Aorta (tissue), 5 donors: Measurements from ENCODE around the gene DOK1. TPM values are rescaled to one million over a fixed set of nuclear protein-coding genes. Genes with fewer than 3 reads are reported as not detected.

ENCODE experiments used
- ATAC-seq: fragments of 200-7000 bp; cut with Tn5 transposase; one replicate; pipeline ENCODE4 v1.9.1; 2022; ENCODE audit warnings: moderate library complexity; ENCODE audit not compliant: low FRiP score
- DNase-seq, 2 donors: peaks; one replicate each; pipeline ENCODE4 v3.0.0-alpha.2; 2020
- H3K27ac ChIP-seq, 2 donors: one replicate each; pipeline ENCODE4 v1.5.1; 2013; ENCODE audit warnings: low read length in 2 of 2, mild to moderate bottlenecking in 2 of 2, moderate library complexity in 2 of 2, control low read depth in 1 of 2, inconsistent platforms in 1 of 2, low read depth in 1 of 2
- H3K27me3 ChIP-seq, 2 donors: one replicate each; pipeline ENCODE4 v1.6.1; 2013; ENCODE audit warnings: control low read depth in 1 of 2, low read length in 1 of 2, mild to moderate bottlenecking in 1 of 2, moderate library complexity in 1 of 2; ENCODE audit not compliant: insufficient read depth in 2 of 2, control insufficient read depth in 1 of 2
- H3K36me3 ChIP-seq, 2 donors: one replicate each; pipeline ENCODE4 v1.6.1; 2013; ENCODE audit warnings: control low read depth in 1 of 2, low read length in 1 of 2, mild to moderate bottlenecking in 1 of 2; ENCODE audit not compliant: insufficient read depth in 2 of 2, control insufficient read depth in 1 of 2
- H3K4me1 ChIP-seq, 2 donors: one replicate each; pipeline ENCODE4 v1.6.1; 2013; ENCODE audit warnings: low read length in 2 of 2, control low read depth in 1 of 2, mild to moderate bottlenecking in 1 of 2, moderate library complexity in 1 of 2; ENCODE audit not compliant: insufficient read depth in 2 of 2, control insufficient read depth in 1 of 2
- H3K4me3 ChIP-seq, 2 donors: one replicate each; pipeline ENCODE4 v1.5.1; 2013; ENCODE audit warnings: low read length in 2 of 2, control low read depth in 1 of 2, mild to moderate bottlenecking in 1 of 2
- H3K9me3 ChIP-seq: one replicate; pipeline ENCODE4 v1.6.1; 2013; ENCODE audit warnings: mild to moderate bottlenecking, low read length; ENCODE audit not compliant: control insufficient read depth
- WGBS, 2 donors: extraction: QIAGEN DNeasy Blood & Tissue Kit; methylation state at CpG; one replicate each; pipeline ENCODE4 v1.1.7; 2013; 5-methylcytosine and 5-hydroxymethylcytosine counted together
- intact Hi-C, 2 donors: fragments of 100-400 bp; cut with DNase I; formaldehyde crosslinking; loops; one replicate each; pipeline versions ENCODE4 v1.14.2 to v1.15.0; 2022
- polyA plus RNA-seq, 2 donors: library from polyadenylated mRNA; stranded (reverse); fragments of 200-250 nt; gene quantifications; one replicate each; pipeline ENCODE4 v1.2.3, GENCODE V29; 2013
- total RNA-seq, 2 donors: library from RNA; stranded (reverse); fragmentation: NEBNext Ultra II Directional; extraction: Animal tissue kit (Norgen Biotek cat#: 25700); gene quantifications; one replicate each; pipeline ENCODE4 v1.2.1, GENCODE V29; 2021
- donor health status: healthy with polysubstance abuse.
- donor health status: Bipolar disorder and iron deficiency.
- donor health status: DM: no; HTN: no; CAD: no.
- donor health status: DM: no; HTN: no; CAD: no.
- donor health status: DM: yes; HTN: yes; CAD: no.

Gene DOK1
- total and polyA plus RNA-seq, 4 donors = 14.9 to 19.6 (median 17.3) TPM

DNA sequence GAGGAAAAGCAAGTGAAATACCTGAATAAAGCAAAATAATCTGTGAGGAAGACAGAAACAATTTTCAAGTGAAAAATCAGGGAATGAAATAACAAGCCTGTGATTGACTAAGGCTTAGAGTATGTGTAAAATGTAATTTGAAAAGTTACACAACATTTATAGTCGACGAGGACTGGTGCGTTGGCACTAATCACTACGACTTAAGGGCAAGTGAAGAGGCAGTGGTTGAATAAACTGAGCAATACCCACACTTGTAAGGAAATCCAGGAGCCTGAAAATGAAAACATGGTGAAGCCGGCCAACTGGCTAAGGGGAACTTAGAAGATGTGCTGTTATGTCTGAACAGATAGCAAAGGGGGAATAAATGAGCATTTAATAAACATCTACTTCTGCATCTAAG, 13.4 kb downstream of the DOK1 start:
- no peaks in the 10 kb centered on the region for H3K27me3 ChIP-seq
- H3K4me3 ChIP-seq = no peak overlapping the region
- intact Hi-C loops = no loop called here
- no peaks in the 10 kb centered on the region for H3K9me3 ChIP-seq
- ATAC-seq = no peak
- WGBS, 2 donors = 46 to 52% methylated on average over 5 of the region's 5 CpGs
- H3K27ac ChIP-seq = no peak overlapping the region
- DNase-seq = no peak
- peaks cover 0 to 2% of the 10 kb centered on the region in 2 donors for H3K4me1 ChIP-seq
- H3K36me3 ChIP-seq = no peaks in the 10 kb centered on the region

DNA sequence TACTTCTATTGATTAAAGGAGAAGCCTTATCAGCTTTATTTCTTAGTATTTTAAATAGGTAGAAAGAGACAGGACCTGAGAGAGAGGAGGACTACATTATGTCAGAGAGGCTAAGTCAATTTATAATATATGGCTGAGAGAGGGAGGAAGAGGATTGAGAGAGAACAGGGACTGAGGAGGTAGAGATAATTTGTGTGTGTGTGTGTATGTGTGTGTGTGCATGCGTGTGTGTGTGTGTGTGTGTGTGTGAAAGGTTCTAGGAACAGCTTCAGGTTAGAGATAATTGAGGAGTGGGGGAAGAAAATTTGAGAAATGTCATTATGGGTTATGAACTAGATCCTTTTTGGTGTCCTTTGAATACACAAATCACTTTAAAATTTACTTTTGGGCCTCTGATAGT, 15.2 kb downstream of the DOK1 start:
- intact Hi-C loops = no loop called here
- peaks cover 0 to 2% of the 10 kb centered on the region in 2 donors for H3K4me1 ChIP-seq
- H3K4me3 ChIP-seq = no peak overlapping the region
- no peaks in the 10 kb centered on the region for H3K27me3 ChIP-seq
- no peaks in the 10 kb centered on the region for H3K9me3 ChIP-seq
- DNase-seq (no peak), ATAC-seq (no peak)
- no peaks in the 10 kb centered on the region for H3K36me3 ChIP-seq
- 78 to 92% methylated on average over 1 of the region's 1 CpG for WGBS, 2 donors
- H3K27ac ChIP-seq = no peak overlapping the region

DNA sequence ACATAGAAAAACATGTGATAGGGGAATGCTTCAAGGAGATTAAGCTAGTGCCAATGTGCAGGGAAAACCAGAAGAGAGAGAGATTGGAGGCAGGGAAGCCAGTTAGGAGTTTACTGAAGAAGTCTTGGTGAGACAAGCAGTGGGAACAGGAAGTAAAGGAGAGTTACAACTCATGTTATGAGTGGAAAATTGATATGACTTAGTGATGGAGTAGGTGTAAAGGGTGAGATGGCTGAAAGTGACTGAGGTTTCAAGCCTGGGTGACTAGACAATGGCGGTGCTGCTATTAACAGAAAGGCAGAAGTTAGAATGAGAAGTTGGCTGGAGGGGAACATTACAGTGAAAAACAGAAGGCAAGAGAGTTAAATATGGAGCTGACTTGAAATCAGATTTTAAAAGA, 16.5 kb downstream of the DOK1 start:
- DNase-seq (no peak), ATAC-seq (no peak)
- Histone ChIP-seq H3K27ac (no peak overlapping the region), H3K36me3 (no peaks in the 10 kb centered on the region), H3K27me3 (no peaks in the 10 kb centered on the region), H3K4me1 (peaks cover 0 to 2% of the 10 kb centered on the region in 2 donors), H3K4me3 (no peak overlapping the region), H3K9me3 (no peaks in the 10 kb centered on the region)
- intact Hi-C loops = no loop called here
- 85% methylated on average over 1 of the region's 1 CpG for WGBS, 2 donors

DNA sequence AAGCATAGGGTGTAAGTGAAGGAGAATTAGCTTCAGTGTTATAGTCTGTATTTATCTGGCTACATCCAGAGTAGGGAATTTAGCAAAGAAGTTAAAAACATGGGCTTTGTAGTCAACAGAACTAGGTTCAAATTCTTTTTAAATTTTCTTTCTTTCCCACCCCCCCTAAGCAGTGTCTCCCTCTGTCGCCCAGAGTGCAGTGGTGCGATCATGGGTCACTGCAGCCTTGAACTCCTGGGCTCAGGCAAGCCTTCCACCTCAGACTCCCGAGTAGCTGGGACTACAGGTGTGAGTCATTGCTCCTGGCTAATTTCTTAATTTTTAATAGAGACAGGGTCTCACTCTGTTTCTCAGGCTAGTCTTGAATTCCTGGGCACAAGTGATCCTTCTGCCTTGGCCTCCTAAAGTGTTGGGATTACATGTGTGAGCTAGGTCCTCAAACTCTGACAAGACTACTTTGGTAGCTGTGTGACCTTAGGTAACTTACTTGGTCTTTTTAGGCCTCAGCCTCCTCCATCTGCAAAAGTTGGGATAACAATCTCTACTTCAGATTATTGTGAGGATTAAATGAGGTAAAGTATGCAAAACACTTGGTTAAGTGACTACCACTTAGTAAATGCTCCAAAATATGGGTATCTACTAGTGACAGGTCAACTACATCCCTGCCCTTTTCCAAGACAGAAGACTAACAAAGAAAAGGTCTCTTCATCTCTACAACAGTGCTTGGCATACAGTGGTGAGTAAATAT, 17.8 kb downstream of the DOK1 start:
- 69 to 71% methylated on average over 3 of the region's 3 CpGs for WGBS, 2 donors
- intact Hi-C loops = no loop called here
- no peaks in the 10 kb centered on the region for H3K36me3 ChIP-seq
- H3K4me1 ChIP-seq = no peaks in the 10 kb centered on the region
- H3K4me3 ChIP-seq = no peak overlapping the region
- H3K27ac ChIP-seq = no peak overlapping the region
- H3K27me3 ChIP-seq = no peaks in the 10 kb centered on the region
- no peak for DNase-seq
- no peaks in the 10 kb centered on the region for H3K9me3 ChIP-seq
- ATAC-seq = no peak

DNA sequence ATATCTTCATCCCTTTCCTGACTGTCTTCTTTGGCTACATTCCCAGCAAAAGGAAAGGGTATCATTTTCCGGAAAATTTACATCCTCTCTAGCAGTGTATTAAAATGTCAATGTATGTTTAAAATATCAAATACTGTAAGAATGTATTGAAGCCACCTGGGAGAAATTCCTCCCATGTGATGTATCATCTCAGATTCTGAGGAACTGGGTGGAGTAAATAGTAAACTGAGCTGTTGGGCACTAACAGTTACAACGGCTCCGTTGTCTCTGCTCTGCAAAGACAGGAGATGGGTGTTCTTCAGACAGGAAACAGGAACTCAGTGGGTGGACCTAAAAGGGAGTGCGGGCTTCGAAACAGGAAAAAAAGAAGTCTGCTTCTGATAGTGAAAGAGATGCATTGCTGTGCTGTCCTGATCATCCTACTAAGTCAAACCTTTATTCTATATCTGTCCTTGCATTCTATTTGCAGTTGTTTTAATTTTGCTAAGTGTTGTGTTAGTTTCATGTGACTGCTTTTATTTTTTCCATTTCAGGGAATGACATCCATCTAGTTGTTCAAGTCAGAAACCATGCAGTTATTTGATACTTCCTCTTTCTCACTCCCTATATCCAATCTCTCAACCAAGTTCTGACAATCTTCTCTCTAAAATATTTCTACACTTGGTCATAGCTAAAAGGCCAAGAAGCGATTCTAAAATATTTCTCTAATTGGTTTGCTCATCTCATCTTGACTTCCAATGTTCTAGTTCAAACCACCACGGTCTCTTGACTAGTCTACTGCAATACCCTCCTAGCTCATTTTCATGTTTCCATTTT, 19.4 kb downstream of the DOK1 start:
- H3K9me3 ChIP-seq = no peaks in the 10 kb centered on the region
- no peak overlapping the region for H3K4me3 ChIP-seq
- no peak overlapping the region for H3K27ac ChIP-seq
- DNase-seq (no peak), ATAC-seq (no peak)
- H3K36me3 ChIP-seq = no peaks in the 10 kb centered on the region
- WGBS, 2 donors = 56 to 60% methylated on average over 7 of the region's 7 CpGs
- H3K27me3 ChIP-seq = no peaks in the 10 kb centered on the region
- no peaks in the 10 kb centered on the region for H3K4me1 ChIP-seq
- intact Hi-C loops = no loop called here

DNA sequence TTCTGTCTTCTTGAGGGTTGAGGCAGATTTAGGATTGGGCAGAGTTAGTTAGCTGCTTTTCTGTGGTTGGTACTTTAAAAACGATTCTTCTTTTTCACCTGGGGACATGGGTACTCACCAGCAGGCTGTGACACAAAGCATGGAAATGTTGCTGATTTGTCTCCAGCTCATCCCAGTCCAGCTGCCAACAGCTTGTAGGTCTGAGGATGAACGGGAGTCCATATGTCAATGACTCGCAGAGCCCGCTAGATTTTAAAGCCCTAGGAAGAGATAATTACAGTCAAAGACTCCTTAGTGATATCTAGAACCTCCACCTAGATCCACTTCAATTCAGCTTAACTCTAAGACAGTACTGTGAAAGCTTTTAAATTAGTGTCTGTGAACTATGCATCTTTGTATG, 20.8 kb downstream of the DOK1 start:
- intact Hi-C loops = no loop called here
- ATAC-seq (no peak), DNase-seq (no peak)
- WGBS, 2 donors = 89% methylated on average over 4 of the region's 4 CpGs
- Histone ChIP-seq H3K36me3 (no peaks in the 10 kb centered on the region), H3K4me1 (no peaks in the 10 kb centered on the region), H3K4me3 (no peak overlapping the region), H3K27ac (no peak overlapping the region), H3K27me3 (no peaks in the 10 kb centered on the region), H3K9me3 (no peaks in the 10 kb centered on the region)

DNA sequence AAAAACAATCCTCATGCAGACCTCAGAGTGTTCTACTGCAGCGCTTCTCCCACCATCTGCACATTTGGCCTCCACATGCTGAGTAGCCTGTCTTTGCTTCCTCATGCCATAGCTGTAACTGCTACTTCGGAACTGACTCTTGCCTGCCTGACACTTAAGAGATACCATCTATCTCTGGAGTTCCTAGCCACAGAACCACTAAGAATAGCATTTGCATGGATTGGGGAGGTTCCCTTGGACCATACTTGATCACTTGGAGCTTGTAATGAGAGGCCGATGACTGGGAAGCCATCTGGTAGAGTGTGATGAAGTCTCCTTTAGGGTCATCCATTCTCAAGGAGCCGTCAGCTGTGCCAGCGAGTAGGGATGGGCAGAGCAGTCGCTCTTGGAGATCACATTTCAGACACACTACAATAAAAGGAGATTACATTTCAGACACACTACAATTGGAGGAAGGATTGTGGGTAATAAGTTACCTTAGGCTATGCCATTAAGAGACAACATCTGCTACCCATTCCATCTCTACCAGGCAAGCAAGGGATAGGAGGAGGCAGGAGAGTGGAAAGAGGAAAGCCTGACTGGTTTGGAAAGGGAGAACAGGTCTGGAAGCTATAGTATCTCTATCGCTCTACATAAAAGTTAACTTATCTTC, 21.8 kb downstream of the DOK1 start:
- ATAC-seq (no peak), DNase-seq (no peak)
- no peak overlapping the region for H3K4me3 ChIP-seq
- intact Hi-C loops = no loop called here
- H3K36me3 ChIP-seq = no peaks in the 10 kb centered on the region
- no peak overlapping the region for H3K27ac ChIP-seq
- no peaks in the 10 kb centered on the region for H3K9me3 ChIP-seq
- WGBS, 2 donors = 71 to 73% methylated on average over 7 of the region's 7 CpGs
- H3K4me1 ChIP-seq = no peaks in the 10 kb centered on the region
- H3K27me3 ChIP-seq = no peaks in the 10 kb centered on the region

DNA sequence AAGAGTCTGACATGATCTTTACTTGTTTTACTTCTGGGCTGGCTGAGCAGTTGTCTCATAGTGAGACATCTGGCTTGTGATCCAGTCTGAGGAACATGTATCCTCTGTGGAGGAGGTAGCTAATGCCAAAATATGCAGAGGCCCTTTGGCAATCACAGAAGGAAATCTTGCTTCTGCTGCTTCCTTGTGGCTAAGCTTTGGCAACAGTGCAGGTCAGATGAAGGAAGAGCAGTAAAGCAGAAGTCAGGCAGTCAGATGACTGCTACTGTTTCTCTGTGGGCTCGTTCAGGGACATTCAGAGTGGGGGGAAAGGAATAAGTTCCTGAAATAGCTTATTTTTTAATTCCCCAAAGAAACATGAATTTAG, 22.3 kb downstream of the DOK1 start:
- H3K27me3 ChIP-seq = no peaks in the 10 kb centered on the region
- no peak overlapping the region for H3K27ac ChIP-seq
- H3K9me3 ChIP-seq = no peaks in the 10 kb centered on the region
- DNase-seq = peak in 1 of 2 donors; percentile 64
- ATAC-seq = peak; percentile 63
- no peaks in the 10 kb centered on the region for H3K4me1 ChIP-seq
- H3K36me3 ChIP-seq = no peaks in the 10 kb centered on the region
- intact Hi-C loops = no loop called here
- H3K4me3 ChIP-seq = no peak overlapping the region
- 29 to 50% methylated on average over 1 of the region's 1 CpG for WGBS, 2 donors
